Mesenchymal stem cell (in vitro differentiated cells and primary cell): ENCODE measurements around the gene OAS3.

Experiments used
- DNase-seq: peaks from one replicate; pipeline ENCODE4 v3.0.0-alpha.2; 2013
- H2AFZ ChIP-seq: one replicate; pipeline ENCODE4 v1.6.1; 2013; ENCODE audit warnings: low read depth, mild to moderate bottlenecking, control low read depth, inconsistent platforms, low read length, moderate library complexity
- H2AK5ac ChIP-seq: 2 replicates; pipeline ENCODE4 v1.6.1; 2013; ENCODE audit warnings: low read length, moderate library complexity, mild to moderate bottlenecking, inconsistent platforms; ENCODE audit not compliant: severe bottlenecking
- H2BK120ac ChIP-seq: one replicate; pipeline ENCODE4 v1.6.1; 2013; ENCODE audit warnings: low read depth, mild to moderate bottlenecking, inconsistent platforms, low read length, moderate library complexity
- H2BK12ac ChIP-seq, 2 experiments: one replicate each; pipeline ENCODE4 v1.6.1; 2013; ENCODE audit warnings: inconsistent platforms in 2 of 2, low read length in 2 of 2, mild to moderate bottlenecking in 2 of 2, moderate library complexity in 2 of 2, control low read depth in 1 of 2
- H2BK15ac ChIP-seq: one replicate; pipeline ENCODE4 v1.6.1; 2013; ENCODE audit warnings: mild to moderate bottlenecking, low read depth, inconsistent platforms; ENCODE audit not compliant: poor library complexity, severe bottlenecking
- H2BK5ac ChIP-seq: 2 replicates; pipeline ENCODE4 v1.6.1; 2013; ENCODE audit warnings: low read depth, mild to moderate bottlenecking, low read length, control low read depth, inconsistent platforms; ENCODE audit not compliant: poor library complexity, severe bottlenecking
- H3K14ac ChIP-seq, 2 experiments: one replicate each; pipeline ENCODE4 v1.6.1; 2013; ENCODE audit warnings: inconsistent platforms in 2 of 2, low read length in 2 of 2, control low read depth in 1 of 2, mild to moderate bottlenecking in 1 of 2, moderate library complexity in 1 of 2
- H3K18ac ChIP-seq, 2 experiments: one replicate each; pipeline ENCODE4 v1.6.1; 2013; ENCODE audit warnings: inconsistent platforms in 2 of 2, low read length in 2 of 2, control low read depth in 1 of 2, low read depth in 1 of 2, mild to moderate bottlenecking in 1 of 2
- H3K23ac ChIP-seq, 2 experiments: one replicate each; pipeline ENCODE4 v1.6.1; 2013; ENCODE audit warnings: inconsistent platforms in 2 of 2, low read length in 2 of 2, mild to moderate bottlenecking in 2 of 2, moderate library complexity in 2 of 2, control low read depth in 1 of 2
- H3K27ac ChIP-seq: 2 replicates; pipeline ENCODE4 v1.5.1; 2013; ENCODE audit warnings: mild to moderate bottlenecking, moderate library complexity, low read length, control low read depth, inconsistent platforms; ENCODE audit not compliant: poor library complexity, severe bottlenecking
- H3K27me3 ChIP-seq, 2 experiments: 2 replicates each; pipeline versions ENCODE4 v1.6.1 to v1.7.0; 2013; ENCODE audit warnings: low read length in 2 of 2, mild to moderate bottlenecking in 2 of 2, moderate library complexity in 2 of 2, control low read depth in 1 of 2, inconsistent platforms in 1 of 2; ENCODE audit not compliant: control insufficient read depth in 1 of 2, insufficient read depth in 1 of 2
- H3K36me3 ChIP-seq, 2 experiments: 2 replicates each; pipeline versions ENCODE4 v1.6.1 to v1.7.0; 2013; ENCODE audit warnings: low read length in 2 of 2, control low read depth in 1 of 2, inconsistent platforms in 1 of 2, low read depth in 1 of 2, mild to moderate bottlenecking in 1 of 2; ENCODE audit not compliant: insufficient read depth in 2 of 2, control insufficient read depth in 1 of 2
- H3K4ac ChIP-seq, 2 experiments: one replicate each; pipeline ENCODE4 v1.6.1; 2013; ENCODE audit warnings: inconsistent platforms in 2 of 2, low read length in 2 of 2, mild to moderate bottlenecking in 2 of 2, moderate library complexity in 2 of 2, control low read depth in 1 of 2, low read depth in 1 of 2
- H3K4me1 ChIP-seq: 2 replicates; pipeline ENCODE4 v1.6.1; 2013; ENCODE audit warnings: low read depth, low read length, control low read depth; ENCODE audit not compliant: control insufficient read depth, insufficient read depth
- H3K4me2 ChIP-seq: 2 replicates; pipeline ENCODE4 v1.6.1; 2013; ENCODE audit warnings: low read length, mild to moderate bottlenecking, inconsistent platforms; ENCODE audit not compliant: poor library complexity, severe bottlenecking
- H3K4me3 ChIP-seq, 2 experiments: 2 replicates each; pipeline versions ENCODE4 v1.5.1 to v1.7.0; 2013; ENCODE audit warnings: low read length in 2 of 2, mild to moderate bottlenecking in 2 of 2, control low read depth in 1 of 2, low read depth in 1 of 2; ENCODE audit not compliant: insufficient read depth in 1 of 2
- H3K79me1 ChIP-seq: replicated peaks from 2 replicates; pipeline ENCODE4 v1.6.1; 2013; ENCODE audit warnings: mild to moderate bottlenecking, control low read depth, low read length, inconsistent platforms; ENCODE audit not compliant: poor library complexity, severe bottlenecking
- H3K9ac ChIP-seq: 2 replicates; pipeline ENCODE4 v1.7.0; 2013; ENCODE audit warnings: mild to moderate bottlenecking, low read length, moderate library complexity
- H3K9me3 ChIP-seq: 2 replicates; pipeline ENCODE4 v1.7.0; 2013; ENCODE audit warnings: mild to moderate bottlenecking, low read length; ENCODE audit not compliant: control insufficient read depth
- H4K8ac ChIP-seq: one replicate; pipeline ENCODE4 v1.6.1; 2013; ENCODE audit warnings: inconsistent platforms, mild to moderate bottlenecking, low read length, moderate library complexity
- H4K91ac ChIP-seq: one replicate; pipeline ENCODE4 v1.6.1; 2013; ENCODE audit warnings: mild to moderate bottlenecking, low read length, inconsistent platforms
- WGBS: methylation state at CpG from one replicate; pipeline ENCODE4 v1.1.7; 2013; ENCODE audit warnings: mixed read lengths; 5-methylcytosine and 5-hydroxymethylcytosine counted together

OAS3 gene

DNA sequence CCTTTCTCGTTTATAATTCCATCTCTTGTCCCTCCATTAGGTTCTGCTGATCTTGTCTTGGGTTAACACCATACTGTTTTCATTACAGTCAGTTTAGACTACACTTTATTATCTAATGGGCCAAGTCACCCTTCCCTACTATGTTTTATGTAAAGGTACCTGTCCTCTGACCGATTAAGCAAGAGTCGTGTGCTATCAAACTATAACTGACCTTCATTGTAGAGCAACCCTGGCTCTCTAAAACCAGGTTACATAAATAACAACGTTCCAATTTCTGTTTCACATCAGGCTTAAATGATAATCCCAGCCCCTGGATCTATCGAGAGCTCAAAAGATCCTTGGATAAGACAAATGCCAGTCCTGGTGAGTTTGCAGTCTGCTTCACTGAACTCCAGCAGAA, 56.7 kb downstream of the OAS3 start:
- no peaks in the 10 kb centered on the region for H3K4me1 ChIP-seq
- H3K79me1 ChIP-seq = no peaks in the 10 kb centered on the region
- peaks cover 0 to 38% of the 10 kb centered on the region in 2 experiments for H3K27me3 ChIP-seq
- WGBS = 63% methylated on average over 5 of the region's 5 CpGs
- no peak overlapping the region for H3K23ac ChIP-seq
- H3K36me3 ChIP-seq = peaks cover 0 to 57% of the 10 kb centered on the region in 2 experiments
- no peak overlapping the region for H3K14ac ChIP-seq
- H3K9ac ChIP-seq = no peak overlapping the region
- peaks cover 8% of the 10 kb centered on the region for H3K9me3 ChIP-seq
- no peak overlapping the region for H3K18ac ChIP-seq
- H3K4me3 ChIP-seq = no peak overlapping the region
- H4K8ac ChIP-seq = no peak overlapping the region
- no peak for DNase-seq
- H2BK12ac ChIP-seq = no peak overlapping the region
- no peak overlapping the region for H2AFZ ChIP-seq
- H3K27ac ChIP-seq = no peak overlapping the region
- no peak overlapping the region for H3K4ac ChIP-seq
- H3K4me2 ChIP-seq = no peak overlapping the region
- H2AK5ac ChIP-seq = no peak overlapping the region
- no peak overlapping the region for H2BK120ac ChIP-seq
- H2BK15ac ChIP-seq = no peak overlapping the region
- H2BK5ac ChIP-seq = no peak overlapping the region
- no peak overlapping the region for H4K91ac ChIP-seq

DNA sequence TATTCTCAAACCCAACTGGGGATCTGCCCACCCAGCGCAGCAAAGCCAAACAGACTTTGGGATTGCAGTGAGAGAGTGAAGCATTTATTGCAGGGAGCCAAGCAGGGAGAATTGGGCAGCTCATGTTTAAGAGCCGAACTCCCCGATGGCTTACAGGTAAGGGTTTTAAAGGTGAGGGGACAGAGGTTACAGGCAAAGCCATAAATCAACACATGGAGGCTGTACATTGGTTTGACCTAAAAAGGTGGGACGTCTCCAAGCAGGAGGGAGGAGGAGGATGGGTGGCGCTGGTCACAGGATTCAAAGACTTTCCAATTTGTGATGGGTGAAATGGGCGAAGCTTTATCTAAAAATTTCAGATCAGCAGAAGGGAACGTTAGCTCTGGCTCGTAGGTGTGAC, 58.2 kb downstream of the OAS3 start:
- no peak overlapping the region for H3K27ac ChIP-seq
- H2BK15ac ChIP-seq = no peak overlapping the region
- H2BK5ac ChIP-seq = no peak overlapping the region
- WGBS = 88% methylated on average over 8 of the region's 8 CpGs
- no peaks in the 10 kb centered on the region for H3K4me1 ChIP-seq
- no peak overlapping the region for H2AFZ ChIP-seq
- no peak overlapping the region for H3K18ac ChIP-seq
- no peak overlapping the region for H3K4me3 ChIP-seq
- peaks cover 8% of the 10 kb centered on the region for H3K9me3 ChIP-seq
- H2BK12ac ChIP-seq = no peak overlapping the region
- peaks cover 0 to 25% of the 10 kb centered on the region in 2 experiments for H3K27me3 ChIP-seq
- H3K23ac ChIP-seq = no peak overlapping the region
- no peak overlapping the region for H3K9ac ChIP-seq
- no peak overlapping the region for H3K4ac ChIP-seq
- peaks cover 0 to 63% of the 10 kb centered on the region in 2 experiments for H3K36me3 ChIP-seq
- no peak overlapping the region for H4K91ac ChIP-seq
- H2AK5ac ChIP-seq = no peak overlapping the region
- H4K8ac ChIP-seq = no peak overlapping the region
- H3K14ac ChIP-seq = no peak overlapping the region
- H2BK120ac ChIP-seq = no peak overlapping the region
- no peak for DNase-seq
- H3K79me1 ChIP-seq = no peaks in the 10 kb centered on the region
- no peak overlapping the region for H3K4me2 ChIP-seq

DNA sequence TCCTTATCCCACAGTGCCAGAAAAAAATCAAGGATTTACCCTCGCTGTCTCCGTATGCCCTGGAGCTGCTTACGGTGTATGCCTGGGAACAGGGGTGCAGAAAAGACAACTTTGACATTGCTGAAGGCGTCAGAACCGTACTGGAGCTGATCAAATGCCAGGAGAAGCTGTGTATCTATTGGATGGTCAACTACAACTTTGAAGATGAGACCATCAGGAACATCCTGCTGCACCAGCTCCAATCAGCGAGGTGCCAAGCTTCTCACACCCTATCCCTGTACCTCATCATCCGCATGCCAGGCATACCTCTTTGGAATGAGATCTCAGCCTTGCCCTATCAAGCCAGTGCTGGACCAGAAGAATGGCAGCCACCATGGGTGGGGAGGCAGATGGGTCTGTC, 59.2 kb downstream of the OAS3 start:
- Histone ChIP-seq H3K27me3 (peaks cover 0 to 28% of the 10 kb centered on the region in 2 experiments), H4K8ac (no peak overlapping the region), H2BK12ac (no peak overlapping the region), H2BK120ac (no peak overlapping the region), H3K4me3 (no peak overlapping the region), H3K9me3 (peaks cover 8% of the 10 kb centered on the region), H3K79me1 (no peaks in the 10 kb centered on the region), H3K23ac (no peak overlapping the region), H3K14ac (no peak overlapping the region), H3K27ac (no peak overlapping the region), H3K4me2 (no peak overlapping the region), H3K4ac (no peak overlapping the region), H3K36me3 (peaks cover 0 to 67% of the 10 kb centered on the region in 2 experiments), H2AK5ac (no peak overlapping the region), H3K9ac (no peak overlapping the region), H3K18ac (no peak overlapping the region), H3K4me1 (no peaks in the 10 kb centered on the region), H4K91ac (no peak overlapping the region), H2BK15ac (no peak overlapping the region), H2AFZ (no peak overlapping the region), H2BK5ac (no peak overlapping the region)
- DNase-seq = no peak
- WGBS = 68% methylated on average over 6 of the region's 7 CpGs

DNA sequence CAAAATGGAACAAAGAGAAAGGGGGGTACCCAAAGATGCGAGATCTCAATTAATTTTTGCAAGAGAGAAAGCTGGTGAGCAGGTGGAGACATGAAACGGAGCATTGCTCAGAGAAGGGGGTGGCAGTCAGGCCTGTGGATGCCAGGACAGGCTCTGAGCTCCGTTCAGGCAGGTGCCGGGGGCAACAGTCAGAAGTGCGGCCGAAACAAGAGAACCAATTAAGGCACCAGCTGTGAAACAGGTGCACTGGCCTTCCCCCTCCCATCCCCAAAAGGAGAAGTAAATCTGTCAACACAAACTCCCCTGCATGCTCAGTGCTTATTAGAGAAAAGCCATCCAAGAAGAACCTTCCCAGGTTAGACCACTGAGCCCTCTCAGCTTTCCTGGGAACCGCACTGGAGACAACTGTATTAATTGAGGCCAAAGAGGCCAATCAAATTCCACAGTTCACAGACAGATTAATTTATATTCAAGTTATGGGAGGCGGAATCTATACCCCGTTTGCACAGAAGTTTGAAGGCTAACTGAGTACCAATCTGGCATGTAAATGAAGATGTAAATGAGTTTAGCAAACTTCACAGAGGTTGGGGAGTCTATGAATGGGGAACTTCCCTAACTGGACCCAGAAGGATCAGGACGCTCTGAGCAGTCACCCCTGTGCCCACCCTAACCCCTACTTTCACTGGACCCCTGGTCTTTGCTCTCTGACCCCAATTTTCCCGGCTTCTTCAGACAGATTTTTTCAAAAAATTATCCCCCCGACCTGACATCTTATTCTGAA, 60.9 kb downstream of the OAS3 start:
- Histone ChIP-seq H4K8ac (no peak overlapping the region), H3K4me1 (no peaks in the 10 kb centered on the region), H3K27me3 (peaks cover 0 to 42% of the 10 kb centered on the region in 2 experiments), H2AK5ac (no peak overlapping the region), H2AFZ (no peak overlapping the region), H3K18ac (no peak overlapping the region), H3K4me3 (no peak overlapping the region), H2BK15ac (no peak overlapping the region), H3K9ac (no peak overlapping the region), H3K23ac (no peak overlapping the region), H3K4me2 (no peak overlapping the region), H3K27ac (no peak overlapping the region), H3K4ac (no peak overlapping the region), H3K14ac (no peak overlapping the region), H4K91ac (no peak overlapping the region), H3K79me1 (no peaks in the 10 kb centered on the region), H3K9me3 (peaks cover 8% of the 10 kb centered on the region), H2BK12ac (no peak overlapping the region), H2BK120ac (no peak overlapping the region), H2BK5ac (no peak overlapping the region), H3K36me3 (peaks cover 0 to 82% of the 10 kb centered on the region in 2 experiments)
- 73% methylated on average over 8 of the region's 12 CpGs for WGBS
- DNase-seq = no peak
